GM19035 (cell line): ENCODE results near the gene UCHL3.
A peak's percentile ranks its signal among the peaks of the same experiment; 100 is the strongest.
"Not testable (repeated sequence)": the region's sequence is repeated elsewhere in the genome, so short reads cannot be mapped to it uniquely, and the experiment has no call there.

Experiments used
- ATAC-seq: cut with Tn5 transposase; IDR thresholded peaks from one replicate; pipeline ENCODE4 v1.9.1; 2021; ENCODE audit not compliant: unreplicated experiment

UCHL3 gene

GRCh38 chr13:75549262-75550158, at the start of gene UCHL3:
UCHL3 (plus strand) TSS chr13:75549791; CDS start chr13:75549821, 30 bp downstream.
- peak; percentile 98 for ATAC-seq

DNA sequence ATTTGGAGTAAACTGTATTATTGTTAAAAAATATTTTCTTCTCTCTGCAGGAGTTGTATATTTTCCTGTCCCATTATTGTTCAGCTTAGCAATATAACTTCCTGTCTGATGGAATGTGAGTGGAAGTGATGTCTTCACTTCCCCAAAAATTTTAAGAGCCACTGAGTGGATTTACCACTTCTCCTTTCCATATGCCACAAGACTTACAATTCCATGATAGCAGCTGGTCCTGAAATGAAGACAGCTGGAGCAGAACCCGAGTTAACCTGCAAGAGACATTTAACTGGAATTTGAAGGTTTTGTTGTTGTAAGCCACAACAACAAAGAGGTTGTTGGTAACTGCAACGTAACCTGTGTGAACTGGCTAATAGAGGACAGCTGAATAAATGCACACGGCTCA, 44.3 kb upstream of the UCHL3 start:
- ATAC-seq, result no peak

DNA sequence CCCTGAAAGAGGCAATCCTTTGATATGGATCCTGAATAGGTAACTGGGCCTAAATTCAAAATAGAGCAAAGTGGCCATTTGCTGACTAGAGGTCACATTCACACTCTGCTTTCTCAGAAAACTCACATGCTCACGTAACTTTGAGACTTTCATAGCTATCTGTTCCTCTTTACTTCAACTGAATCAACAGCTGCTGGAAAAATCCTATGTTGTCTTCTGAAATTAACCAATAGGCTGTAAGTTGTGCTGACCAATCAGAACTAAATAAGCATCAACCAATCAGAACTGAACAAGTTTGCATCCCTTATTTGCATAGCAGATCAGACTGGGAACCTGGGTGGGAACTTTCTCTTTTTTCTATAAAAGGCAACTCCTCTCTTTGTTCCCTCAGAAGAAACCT, 43.6 kb upstream of the UCHL3 start:
- no peak for ATAC-seq

GRCh38 chr13:75507027-75508001, 42.3 kb upstream of the UCHL3 start:
- ATAC-seq, result no peak

- no peak for ATAC-seq
These were observed 41.5 kb upstream of the UCHL3 start for GRCh38 chr13:75508002-75508548.

DNA sequence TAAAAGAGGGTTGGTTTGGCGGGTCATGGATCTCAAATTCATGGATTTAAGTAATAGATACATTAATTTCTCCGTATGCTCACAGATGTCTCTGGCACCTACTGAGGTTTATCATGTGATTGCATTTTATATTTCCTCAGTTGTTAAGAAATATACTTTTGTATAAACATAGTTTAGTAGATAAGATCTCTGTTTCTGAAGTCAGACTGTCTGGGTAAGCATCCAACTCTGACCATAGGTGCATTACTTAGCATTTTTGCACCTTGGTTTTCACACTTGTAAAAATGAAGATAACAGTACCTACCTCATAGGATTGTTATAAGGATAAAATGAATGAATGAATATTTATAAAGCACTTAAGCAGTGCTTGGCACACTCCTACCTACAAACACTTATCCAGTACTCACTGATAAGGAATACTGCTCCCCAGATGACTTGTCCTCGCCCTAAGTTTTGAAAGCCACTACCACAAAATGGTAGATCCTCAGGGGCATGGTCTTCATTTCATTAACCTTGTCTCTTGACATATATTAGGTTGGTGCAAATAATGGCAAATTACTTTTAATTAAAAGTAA, 38.5 kb upstream of the UCHL3 start:
- ATAC-seq, result no peak

GRCh38 chr13:75512253-75512652, 37.3 kb upstream of the UCHL3 start:
- peak; percentile 87 for ATAC-seq

DNA sequence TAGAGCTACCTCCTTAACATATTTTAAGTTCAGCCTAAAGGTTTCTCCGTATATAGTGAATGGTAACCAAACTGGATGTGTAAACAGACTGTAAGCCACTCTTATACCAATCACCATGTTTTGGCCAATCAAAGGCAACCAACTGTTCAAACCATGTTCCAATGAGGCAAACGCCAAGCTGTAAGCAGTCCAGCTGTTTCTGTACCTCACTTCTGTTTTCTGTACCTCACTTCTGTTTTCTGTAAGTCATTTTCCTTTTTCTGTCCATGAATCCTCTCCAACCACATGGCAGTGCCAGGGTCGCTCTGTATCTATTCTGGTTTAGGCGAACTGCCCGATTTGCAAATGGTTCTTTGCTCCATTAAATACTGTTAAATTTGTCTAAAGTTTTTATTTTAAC, 36.3 kb upstream of the UCHL3 start:
- ATAC-seq, result no peak

GRCh38 chr13:75514080-75514995, 35.3 kb upstream of the UCHL3 start:
- no peak for ATAC-seq

GRCh38 chr13:75518439-75519088, 31.0 kb upstream of the UCHL3 start:
- ATAC-seq, result no peak

DNA sequence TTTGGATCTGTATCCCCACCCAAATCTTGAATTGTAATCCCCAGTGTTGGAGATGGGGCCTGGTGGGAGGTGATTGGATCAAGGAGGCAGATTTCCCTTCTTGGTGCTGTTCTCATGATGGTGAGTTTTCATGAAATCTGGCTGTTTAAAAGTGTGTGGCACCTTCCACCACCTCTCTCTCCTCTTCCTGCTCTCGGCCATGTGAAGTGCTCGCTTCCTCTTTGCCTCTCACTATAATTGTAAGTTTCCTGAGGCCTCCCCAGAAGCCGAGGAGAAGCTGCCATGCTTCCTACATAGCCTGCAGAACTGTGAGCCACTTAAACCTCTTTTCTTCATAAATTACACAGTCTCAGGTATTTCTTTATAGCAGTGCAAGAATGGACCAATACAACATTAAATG, 27.6 kb upstream of the UCHL3 start:
- ATAC-seq, result no peak

- ATAC-seq, result no peak
These were observed 19.0 kb upstream of the UCHL3 start for GRCh38 chr13:75530549-75530961.

DNA sequence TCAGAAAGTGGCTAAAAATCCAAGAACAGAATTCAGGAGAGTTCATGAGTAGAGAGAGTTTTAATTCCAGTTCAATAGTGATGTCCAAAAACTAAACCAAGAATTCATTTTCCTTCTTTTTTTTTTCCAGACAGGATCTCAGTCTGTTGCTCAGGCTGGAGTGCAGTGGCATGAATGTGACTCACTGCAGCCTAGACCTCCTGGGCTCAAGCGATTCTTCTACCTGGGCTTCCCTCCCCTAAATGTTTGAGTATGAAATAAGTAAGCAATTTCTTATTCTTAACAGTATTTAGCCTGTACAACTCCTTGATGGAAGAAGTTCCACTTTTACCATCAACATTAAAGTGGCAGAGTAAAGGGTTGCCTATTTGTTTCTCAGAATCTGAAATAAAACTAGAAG, 15.7 kb upstream of the UCHL3 start:
- no peak for ATAC-seq

DNA sequence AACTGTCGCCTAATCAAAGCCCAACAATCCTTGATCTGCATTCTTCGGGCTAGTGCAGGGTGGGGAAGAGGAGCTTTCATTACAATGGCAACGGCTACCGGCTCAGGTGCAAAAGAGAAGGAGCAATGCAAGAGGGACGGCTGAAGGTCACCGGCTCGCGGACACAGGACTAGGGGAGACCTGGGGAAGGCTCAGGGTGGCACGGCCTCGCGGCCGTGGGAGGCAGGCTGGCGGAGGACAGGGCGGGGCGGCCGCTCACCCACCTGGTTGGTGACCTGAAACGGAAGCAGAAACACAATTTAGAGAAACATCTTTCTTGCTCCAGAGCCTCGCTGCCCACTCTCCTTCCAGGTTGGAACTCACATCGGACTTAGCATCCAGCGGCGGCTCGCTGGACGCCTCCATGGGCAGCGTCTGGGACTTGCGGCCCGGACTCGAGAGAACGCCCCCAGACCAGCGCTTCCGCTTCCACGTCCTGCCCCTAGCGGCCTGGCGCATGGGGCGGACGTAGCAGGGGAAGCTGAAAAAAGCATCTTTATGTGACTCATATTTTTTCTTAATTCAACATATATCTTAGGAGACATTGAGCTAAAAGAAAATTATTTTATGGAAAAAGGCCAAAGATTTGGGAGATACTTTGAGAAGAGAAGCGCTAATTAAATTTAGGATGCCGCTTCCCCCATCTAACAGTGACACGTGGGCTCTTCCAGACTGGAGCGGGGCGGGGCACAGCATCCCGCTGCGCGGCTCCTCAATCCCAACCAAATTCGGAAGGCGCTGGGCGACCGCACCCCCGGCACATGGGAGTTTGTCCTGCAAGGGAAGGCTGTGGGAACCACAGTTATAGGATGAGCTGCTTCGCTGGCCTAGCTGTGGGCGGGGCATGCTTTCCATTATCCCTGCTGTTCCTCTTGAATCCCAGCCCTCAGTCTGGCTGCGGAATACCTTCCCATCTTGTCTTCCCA, 11.9 kb upstream of the UCHL3 start, which contains the start of gene COMMD6:
TSS of gene COMMD6 (minus strand) at position 441 of the 965 bp plus-strand sequence. CDS start at position 405, 36 bp downstream.
- peak; percentile 99 for ATAC-seq

- no peak for ATAC-seq
These were observed 8.3 kb upstream of the UCHL3 start for GRCh38 chr13:75541287-75541686.

- no peak for ATAC-seq
These were observed 7.6 kb upstream of the UCHL3 start for GRCh38 chr13:75541961-75542360.

GRCh38 chr13:75544681-75545330, 4.8 kb upstream of the UCHL3 start:
- no peak for ATAC-seq

DNA sequence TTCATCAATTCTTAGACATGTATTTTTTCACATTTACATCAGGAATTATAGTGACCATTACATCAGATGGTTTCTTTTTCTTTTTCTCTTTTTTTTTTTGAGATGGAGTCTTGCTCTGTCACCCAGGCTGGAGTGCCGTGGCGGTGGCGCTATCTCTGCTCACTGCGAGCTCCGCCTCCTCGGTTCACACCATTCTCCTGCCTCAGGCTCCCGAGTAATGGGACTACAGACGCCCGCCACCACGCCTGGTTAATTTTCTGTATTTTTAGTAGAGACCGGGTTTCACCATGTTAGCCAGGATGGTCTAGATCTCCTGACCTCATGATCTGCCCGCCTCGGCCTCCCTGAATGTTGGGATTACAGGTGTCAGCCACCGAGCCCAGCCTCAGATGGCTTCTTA, 4.2 kb upstream of the UCHL3 start:
- not testable (repeated sequence) for ATAC-seq
